Femur (tissue), 1 donor: ENCODE measurements around the gene SLC24A4.
A peak's percentile ranks its signal among the peaks of the same experiment; 100 is the strongest.

Source experiments
- DNase-seq: peaks from one replicate; pipeline ENCODE4 v3.0.0-alpha.2; 2017

Gene SLC24A4

DNA sequence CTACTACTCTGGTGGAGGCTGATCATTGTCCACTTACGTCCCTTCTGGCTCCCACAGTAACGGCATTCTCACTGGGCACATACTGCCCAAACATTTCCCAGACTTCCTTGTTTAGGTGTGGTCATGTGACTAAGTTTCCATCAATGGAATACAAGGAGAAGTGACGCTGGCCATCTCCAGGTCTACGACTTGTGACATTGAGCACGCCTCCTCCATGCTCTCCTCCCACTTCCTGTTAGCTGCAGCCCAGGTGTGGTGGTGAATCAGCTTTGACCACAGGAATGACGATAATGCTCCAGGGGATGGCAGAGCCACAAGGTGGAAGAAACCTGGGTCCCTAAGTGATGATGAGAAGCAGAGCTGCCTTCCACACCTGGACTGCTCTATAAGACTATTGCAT, 6.0 kb upstream of the SLC24A4 start:
- DNase-seq = no peak

DNA sequence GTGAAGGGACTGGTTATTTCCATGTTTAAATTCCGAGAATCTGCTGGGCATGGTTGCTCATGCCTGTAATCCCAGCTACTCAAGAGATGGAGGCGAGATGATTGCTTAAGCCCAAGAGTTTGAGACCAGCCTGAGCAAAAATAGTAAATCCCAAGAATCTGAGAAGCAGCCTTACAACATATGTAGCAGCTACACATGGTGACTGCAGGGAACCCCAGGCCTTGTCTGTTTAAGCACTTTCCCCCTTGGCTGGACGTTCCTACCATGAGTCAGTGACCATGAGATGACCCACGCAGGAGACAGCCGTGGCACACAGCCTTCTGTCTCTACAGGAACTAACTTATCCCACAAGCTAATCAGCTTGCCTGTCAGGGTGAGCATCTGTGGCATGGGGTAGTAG, 5.5 kb upstream of the SLC24A4 start:
- no peak for DNase-seq

DNA sequence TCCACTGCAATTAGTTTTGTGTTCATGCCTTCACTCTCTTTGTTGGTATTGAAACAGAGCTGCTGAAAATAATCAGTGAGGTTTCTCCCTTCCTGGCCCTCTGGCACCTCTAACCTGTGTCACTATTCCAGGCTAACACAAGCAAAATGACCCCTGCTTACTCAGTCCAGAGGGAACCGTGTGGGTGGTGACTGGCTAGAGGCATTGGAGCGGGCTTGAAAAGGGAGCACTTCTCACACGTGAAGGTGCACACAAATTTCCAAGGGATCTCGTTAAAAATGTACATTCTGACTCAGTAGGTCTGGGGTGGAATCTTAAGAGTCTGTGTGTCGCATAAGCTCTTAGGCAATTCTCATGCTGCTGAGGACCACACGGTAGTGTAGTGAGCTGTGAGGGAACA, 1.3 kb upstream of the SLC24A4 start:
- DNase-seq = no peak

DNA sequence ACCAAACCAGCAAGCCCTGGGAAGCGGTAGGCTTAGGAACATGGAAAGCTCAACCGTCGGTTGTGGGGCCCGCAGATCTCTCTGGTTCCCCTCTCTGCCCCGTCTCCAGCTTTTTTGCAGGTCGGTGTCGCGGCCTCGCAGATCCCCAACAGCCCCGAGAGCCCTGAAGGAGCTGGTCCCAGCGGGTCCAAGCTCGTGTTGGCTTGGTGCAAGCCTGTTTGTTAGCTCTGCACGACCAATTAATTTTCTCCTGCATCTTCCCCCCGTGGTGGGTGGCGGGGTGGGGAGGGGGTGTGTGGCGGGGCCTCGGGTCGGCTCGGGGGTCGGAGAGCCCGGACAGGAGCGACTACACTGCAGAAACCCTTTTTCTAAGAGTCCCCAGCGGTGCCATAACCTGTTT, 449 bp upstream of the SLC24A4 start:
- DNase-seq = no peak

DNA sequence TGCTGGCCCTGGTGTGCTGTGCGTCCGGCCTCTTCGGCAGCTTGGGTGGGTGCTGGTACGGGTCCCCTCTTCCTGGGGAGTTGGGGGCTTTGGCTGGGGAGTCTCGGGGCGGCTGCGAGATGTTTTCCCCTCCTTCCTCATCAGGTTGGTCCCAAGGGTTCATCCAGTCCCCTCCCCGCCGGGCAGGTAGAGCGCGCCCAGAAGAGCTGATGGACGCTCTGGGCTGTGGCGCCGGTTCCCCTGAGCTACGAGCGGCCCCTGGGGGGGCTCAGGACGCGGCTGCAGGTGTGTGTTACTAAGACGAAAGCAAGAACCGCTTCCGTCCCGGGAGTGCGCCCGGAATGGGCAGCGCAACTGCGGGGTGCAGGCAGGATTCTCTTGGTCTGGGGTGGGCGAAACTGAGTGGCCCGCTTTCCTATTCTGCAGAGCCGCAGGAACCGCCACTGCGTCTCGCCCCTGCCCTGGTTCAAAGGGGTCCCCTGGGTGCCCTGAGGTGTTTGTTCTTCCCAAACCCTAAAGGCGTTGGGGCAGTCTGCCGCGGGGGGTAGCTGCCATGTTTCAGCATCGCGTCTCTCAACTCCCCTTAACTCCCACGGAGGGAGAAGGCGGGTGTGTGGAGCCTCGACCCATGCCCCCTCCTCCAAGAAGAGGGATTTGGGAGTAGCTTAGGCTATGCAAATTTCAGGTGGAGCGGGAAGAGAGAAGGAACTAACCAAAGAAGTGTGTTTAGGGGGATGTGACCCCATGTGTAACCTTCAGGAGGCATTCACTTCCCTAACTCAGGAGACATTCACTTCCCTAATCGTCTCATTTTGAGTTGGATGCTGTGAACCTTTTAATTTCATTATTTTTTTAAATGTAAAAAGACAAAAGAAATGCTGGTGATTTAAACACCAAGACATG, 1.2 kb downstream of the SLC24A4 start:
- DNase-seq = no peak

DNA sequence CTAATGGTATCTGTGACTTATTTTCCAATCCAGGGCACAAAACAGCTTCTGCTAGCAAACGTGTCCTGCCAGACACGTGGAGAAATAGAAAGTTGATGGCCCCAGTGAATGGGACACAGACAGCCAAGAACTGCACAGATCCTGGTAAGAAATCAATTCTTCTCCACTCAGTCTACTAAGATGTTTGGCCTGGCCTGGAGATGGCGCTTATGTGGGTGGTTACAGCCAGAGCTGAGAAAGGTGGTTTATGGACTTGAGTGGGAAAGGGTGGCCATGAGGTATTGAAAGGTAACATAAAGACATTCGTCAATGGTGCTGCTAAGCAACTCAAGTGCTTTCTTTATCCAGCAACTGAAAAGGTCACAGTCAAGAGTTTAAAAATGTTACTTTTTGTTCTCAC, 2.9 kb downstream of the SLC24A4 start:
- no peak for DNase-seq

DNA sequence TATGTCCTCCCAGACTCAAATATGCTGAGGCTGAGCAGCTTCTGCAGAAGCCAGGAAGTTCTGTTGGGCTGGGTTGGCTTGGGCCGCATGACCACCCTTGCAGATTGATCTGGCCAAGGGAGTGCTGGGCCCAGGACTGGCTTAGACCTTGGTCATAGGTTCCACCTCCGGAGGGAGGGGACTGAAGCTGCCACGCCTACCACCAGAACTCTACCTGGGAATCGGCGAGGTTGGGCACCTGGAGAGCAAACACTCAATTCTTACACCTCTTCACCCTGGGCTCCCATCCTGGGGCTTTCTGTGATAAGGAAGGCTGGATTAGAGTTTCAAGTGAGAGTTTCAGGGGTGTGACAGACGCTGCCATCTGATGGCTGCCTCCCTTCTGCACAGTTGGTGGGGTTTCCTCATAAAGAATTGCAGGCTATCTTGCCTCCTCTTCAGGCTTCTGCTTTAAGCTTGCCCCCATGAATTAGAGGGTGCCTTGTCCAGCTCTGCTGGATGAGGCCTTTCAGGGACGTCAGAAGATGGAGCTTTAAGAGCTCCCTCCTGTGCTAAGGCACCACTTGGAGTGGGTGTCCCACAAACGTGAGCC, 5.8 kb downstream of the SLC24A4 start:
- no peak for DNase-seq

DNA sequence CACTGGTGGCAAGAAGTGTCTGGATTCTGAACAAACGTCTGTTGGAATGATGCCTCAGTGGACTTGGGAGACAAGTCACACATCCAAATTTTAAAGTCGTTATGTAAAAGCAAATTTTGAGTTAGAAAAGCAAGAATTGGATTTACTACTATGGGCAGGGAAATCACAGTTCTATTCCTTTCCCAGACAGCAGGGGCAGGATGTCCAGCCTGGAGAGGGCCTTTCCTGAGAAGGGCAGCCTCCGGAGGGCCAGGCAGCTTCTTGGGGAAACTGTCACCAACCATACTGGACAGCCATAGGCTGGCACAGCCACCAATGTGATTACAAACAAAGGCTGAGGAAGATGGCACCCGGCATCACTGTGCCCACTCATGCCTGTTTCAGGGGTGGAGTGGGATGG, 11.1 kb downstream of the SLC24A4 start:
- no peak for DNase-seq

DNA sequence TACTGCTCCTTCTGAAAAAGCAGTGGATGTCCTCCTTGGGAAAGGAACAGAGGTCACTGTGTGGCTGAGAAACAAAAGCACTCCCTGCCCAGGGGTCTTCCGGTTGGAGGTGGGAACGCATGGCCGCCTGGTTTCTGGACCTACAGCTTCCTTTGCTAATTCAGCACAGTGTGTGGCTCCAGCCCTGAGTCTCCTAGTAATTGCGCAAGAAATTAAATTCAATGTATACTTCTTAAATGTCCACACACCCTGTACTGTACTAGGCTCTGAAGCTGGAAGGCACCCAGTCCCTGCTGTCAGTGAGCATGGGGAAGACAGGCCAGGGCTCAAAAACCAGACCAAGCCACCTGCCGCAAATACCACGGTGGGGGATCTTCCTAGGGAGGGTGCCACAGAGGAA, 13.4 kb downstream of the SLC24A4 start:
- no peak for DNase-seq

DNA sequence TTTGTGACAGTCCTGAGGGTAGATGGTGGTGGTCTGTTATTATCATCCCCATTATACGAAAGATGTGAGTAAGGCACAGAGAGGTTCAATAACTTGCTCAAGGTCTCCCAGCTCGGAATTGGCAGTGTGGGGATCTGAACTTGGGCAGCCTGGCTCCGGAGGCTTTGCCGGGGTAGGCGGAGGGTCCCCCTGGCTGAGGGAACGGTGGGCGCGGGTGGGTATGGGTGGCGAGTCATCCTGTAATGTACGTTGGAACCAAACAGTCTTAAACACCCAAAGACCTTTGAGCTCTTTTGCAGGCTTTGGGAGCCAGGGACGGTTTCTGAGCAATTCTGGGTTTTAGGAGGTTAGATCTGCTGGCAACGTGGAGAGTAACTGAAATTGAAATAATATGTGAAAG, 16.5 kb downstream of the SLC24A4 start:
- no peak for DNase-seq

DNA sequence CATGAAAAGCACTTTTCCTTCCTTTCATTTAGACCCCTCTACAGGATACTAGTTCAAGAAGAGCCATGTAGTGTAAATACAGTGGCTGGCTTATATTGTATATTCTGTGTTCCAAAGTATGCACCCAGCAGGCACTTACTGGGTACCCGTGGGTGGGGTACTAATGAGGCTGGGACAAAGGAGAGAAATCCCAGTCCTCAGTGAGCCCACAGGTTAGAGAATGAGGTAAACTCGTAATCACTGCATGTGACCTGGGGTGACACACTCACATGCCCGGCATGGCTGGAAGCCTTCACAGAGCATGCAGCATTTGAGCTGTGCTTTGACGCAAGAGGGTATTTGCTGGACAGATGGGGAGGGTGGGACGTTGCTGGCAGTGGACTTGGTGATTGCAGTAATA, 17.1 kb downstream of the SLC24A4 start:
- no peak for DNase-seq

DNA sequence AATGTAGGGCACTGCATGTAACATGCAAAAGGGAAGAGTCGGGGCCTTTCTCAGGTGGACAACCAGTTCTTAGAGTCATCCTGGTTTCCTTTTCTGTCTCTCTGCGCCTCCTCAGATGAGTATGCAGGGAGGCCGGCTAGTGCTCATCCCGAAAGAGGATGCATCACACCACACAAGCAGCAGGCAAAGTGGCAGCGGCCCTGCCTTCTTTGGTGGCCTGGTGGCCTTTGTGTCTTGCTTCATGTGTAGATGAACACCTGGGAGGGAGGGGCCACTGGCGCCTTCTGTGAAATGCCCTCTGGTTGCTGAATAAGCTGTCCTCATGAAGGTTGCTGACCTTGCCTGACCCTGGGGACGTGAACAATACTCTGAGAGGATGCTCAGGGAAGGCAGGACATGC, 18.0 kb downstream of the SLC24A4 start:
- DNase-seq = no peak

DNA sequence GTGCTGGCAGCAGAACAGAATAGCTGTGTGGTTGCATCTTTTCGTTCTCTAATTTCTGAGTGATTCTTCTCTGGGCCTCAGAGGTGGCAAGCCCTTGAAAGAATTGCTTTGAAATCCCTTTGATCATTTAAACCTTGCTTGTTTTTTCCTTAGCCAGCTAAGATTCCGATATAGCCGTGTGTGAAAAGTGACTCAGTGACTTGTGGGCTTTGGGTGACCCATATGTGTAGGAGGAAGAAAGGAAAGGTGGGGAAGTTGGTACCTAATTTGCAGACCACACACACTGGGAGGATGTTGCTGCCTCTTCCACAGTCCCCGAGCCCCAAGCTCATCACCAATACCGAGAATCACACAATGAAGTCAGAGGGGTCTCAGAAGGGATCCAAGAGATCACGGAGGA, 18.8 kb downstream of the SLC24A4 start:
- no peak for DNase-seq

DNA sequence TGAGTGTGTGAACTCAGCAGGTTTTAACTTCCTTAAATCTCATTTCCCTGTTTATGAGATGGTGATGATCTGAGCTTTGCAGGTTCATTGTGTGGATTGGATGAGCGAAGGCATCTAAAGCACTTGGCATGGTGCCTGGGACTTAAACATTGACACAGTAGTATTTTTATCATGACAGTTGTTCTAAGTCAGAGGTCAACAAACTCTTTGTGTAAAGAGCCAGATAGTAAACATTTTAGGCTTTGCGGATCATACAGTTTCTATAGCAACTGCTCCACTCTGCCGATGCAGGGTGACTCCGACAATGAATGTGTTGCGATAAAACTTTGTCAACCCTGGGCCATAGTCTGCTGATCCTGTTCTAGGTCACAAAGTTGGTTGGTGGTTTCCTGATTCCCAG, 25.2 kb downstream of the SLC24A4 start:
- no peak for DNase-seq

DNA sequence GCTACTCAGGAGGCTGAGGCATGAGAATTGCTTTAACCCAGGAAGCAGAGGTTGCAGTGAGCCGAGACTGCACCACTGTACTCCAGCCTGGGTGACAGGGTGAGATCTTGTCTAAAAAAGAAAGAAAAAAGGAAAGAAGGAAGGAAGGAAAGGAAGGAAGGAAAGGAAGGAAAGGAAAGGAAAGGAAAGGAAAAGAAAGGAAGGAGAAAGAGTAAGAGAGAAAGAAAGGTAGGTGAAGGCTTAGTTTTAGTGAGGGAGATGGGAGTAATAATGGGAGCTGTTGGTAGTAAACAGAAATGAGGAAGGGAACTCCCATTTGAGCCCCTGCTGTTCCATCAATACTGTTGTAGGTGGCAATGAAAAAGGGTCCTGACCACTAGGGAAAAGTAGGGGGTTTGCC, 28.8 kb downstream of the SLC24A4 start:
- no peak for DNase-seq

DNA sequence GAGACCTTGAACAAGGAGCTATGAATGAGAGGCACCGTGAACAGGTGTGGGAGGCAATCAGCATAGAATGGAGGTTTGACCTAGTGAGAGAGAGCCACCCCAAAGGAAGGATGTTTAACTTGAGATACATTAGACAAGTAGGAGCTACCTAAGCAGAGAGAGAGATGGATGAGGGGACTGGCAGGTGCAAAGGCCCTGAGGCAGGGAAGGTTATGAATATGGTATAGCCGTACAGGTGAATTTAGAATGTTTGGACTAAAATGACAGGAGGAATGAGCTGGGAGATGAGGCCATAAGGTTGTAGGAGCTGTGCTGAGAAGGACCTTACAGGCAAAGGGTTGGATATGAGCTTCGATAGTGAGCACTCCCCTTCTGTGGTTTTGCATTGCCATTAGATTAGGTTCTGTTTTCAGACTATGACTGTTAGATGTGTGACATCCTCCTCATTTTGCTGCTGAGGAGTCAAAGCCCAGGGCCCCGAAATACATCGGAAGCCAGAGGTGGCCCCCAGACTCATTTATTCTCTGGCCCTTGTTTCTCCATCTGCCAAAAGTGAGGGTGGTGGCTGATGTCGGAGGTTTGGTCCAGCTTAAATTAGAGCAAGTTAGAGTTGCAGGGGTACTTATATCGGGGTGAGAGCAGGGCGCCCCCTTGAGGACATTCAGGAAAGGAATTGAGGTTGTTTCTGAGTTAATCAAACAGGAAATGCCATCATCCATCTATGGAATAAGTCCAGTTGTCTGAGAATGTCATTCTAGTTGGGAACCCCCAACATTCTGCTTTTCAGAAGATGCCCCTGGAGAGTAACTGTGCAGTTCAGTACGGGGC, 29.4 kb downstream of the SLC24A4 start:
- no peak for DNase-seq

DNA sequence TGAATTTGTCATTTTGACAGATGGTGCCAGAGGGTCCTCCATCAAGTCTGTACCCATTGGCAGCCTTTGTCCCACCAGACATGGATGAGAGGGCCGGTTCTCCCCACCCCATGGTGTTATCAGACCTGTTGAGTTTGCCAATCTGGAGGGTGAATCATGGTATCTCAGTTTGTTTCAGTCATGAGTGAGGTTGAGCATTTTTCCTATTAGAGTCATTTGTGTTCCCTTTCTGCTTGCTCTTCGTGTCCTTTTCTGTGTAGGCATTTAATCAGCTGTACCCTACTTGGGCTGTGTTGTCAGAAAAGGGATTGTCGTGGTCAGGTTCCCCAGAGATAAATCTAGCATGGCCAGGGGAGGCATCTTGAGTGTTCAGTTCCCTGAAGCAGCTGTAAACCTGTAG, 30.5 kb downstream of the SLC24A4 start:
- no peak for DNase-seq

DNA sequence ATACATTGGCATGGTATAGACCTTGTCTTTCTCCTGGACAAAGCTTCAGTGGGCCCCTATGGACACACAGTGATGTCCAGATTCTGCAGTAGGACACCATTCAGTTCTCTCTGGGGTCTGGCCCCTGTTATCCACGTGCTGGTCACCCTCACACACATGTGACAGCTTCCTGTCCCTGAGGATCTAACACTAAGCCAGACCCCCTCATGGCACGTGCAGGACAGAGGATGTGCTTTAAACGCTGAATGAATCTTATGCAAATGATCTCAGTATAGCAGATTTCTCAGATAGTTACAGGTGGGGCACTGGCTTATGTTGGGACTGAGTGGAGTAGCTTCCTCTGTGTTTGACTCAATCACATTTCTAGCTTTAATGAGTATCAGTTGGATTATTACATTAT, 33.7 kb downstream of the SLC24A4 start:
- no peak for DNase-seq

DNA sequence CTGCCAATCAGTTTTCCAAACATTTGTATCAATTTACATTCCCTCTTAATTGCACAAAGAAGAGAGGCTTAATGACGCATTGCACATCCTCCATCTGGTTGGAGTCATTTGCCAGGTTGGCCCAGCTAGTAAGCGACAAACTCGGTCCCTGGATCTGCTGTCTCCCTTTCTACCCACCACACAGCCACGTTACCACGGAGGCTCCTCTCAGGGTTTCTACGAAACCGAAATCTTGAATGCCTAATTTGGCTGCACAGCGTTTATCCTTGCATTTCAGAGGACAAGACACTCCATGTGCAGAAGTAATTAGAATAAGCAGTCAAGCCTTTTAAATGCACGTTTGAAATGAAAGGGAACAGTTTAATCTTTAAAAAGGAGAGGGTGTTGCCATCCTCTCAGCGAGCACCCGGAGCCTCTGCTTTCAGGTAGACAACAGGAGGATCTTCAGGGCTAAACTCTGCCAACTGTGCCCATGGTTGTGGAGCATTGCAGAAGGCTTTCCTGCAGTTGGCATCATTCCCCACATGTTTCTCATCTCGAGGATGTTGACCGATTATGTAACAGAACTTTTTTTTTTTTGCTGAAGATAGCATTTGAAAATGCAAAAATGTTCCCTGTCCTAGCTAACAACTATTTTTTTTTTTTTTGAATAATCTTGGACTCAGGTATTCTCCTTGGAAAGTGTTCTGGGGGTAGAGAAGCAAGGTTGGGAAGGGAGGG, 37.8 kb downstream of the SLC24A4 start:
- no peak for DNase-seq

DNA sequence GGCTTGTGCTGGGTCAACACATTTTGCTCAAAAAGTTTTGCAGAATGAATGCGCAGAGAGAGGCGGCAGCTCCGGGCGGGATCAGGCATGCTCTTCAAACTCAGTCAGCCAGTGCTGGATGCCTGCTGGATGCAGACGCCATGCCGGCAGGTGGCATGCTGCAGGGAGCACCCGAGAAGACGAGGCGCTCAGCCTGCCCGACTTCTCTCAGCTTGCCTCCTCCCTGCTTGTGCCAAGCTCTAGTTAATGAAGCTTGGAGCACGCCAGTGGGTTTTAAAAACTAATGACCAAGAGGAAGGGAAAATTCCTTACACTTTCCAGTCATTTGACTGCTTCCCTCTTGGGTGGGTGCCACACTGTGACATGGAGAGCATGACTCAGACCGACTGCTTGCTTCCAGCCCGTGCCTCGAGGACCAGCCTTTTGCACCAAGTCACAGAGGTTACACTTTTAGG, 39.8 kb downstream of the SLC24A4 start:
- DNase-seq = peak; percentile 70

DNA sequence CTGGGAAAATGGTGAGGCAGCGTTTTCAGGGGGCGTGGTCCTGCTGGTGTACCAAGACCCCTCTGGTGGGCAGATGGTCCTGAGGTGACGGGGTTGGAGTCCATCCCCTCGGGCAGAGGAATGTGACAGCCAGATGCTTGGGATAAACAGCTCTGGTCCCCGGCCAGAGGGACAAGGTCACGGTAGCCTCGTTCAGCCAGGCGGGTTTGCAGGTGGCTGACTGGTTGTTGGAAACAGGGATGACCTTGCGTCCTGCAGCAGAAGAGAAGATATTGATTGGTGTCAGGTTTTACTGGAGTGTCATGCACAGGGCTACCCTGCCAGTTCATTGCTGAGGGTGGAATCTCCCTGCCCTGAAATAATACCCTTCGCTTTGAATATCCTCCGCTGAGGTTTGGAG, 43.3 kb downstream of the SLC24A4 start:
- no peak for DNase-seq

DNA sequence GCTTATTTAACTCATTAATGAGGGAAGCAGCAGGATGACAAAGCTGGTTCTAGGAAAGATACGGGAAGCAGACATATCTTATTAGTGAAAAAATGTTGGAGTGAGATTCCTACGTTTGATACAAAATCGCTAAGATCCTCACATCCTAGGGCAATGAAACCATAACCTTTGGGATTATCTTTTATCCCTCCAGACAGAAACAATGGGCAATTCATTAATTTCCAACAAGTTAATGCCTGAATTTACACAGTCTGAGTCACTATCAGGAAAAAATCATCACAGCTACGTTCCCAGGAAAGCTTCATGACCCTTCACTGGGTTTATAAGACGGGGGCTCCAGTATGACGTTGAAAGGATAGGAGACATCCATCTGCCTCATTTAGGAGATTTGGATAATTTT, 45.0 kb downstream of the SLC24A4 start:
- no peak for DNase-seq

DNA sequence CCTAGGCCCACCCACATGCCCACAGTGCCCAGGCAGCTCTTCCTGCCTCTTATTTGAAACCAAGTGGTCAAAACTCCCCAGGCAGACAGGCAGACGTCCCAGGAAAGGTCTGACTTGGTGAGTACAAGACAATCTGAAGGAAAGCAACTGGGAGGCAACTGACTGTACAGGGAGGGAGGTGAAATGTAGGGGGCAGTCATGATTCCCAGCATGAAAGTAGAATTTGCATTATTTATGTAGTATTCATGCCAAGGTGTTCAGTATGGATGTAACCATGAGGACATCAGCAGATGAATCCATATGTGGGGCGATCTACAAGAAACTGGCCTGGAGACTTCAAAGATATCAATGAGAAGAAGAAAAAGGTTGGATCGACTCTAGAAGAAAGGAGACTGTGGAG, 46.1 kb downstream of the SLC24A4 start:
- no peak for DNase-seq
